SK-N-SH (cell line): ENCODE measurements around the gene MAML3. TPM values are rescaled to one million over a fixed set of nuclear protein-coding genes. Genes with fewer than 3 reads are reported as not detected.
A peak's percentile ranks its signal among the peaks of the same experiment; 100 is the strongest.

Experiments used
- CTCF ChIA-PET: fragments of 300-600, 350-600 bp; formaldehyde crosslinking; extraction: SDS; loops from one replicate; lab custom pipeline; 2021; lab: Yijun Ruan, JAX
- POLR2A ChIA-PET: fragments of 350-600 bp; sonication (Branson Sonifier 250); formaldehyde crosslinking; extraction: SDS; loops from one replicate; lab custom pipeline; 2020; ENCODE audit warnings: antibody characterized with exemption, inconsistent platforms; lab: Yijun Ruan, JAX
- DNase-seq: peaks from one replicate; pipeline ENCODE4 v3.0.0; 2012
- H2AFZ ChIP-seq: fragments of 200-600 bp; sonication (generic); 2 replicates; pipeline ENCODE4 v1.8.1; 2016; ENCODE audit warnings: antibody characterized with exemption, mild to moderate bottlenecking, low read depth
- H3F3A ChIP-seq: fragments of 200-600 bp; sonication (generic); replicated peaks from 2 replicates; pipeline ENCODE3; 2016; ENCODE audit warnings: antibody characterized with exemption, mild to moderate bottlenecking; ENCODE audit not compliant: insufficient read depth
- H3K27ac ChIP-seq, 2 experiments: fragments of 200-500 bp in 1 of 2; fragments of 200-600 bp in 1 of 2; sonication (Bioruptor generic) in 1 of 2; sonication (generic), shearing (Covaris generic) in 1 of 2; 2 replicates each; pipeline versions ENCODE4 v1.5.1 to v1.6.1; 2014 to 2016; ENCODE audit warnings: low read depth in 2 of 2, inconsistent platforms in 1 of 2, low read length in 1 of 2, mild to moderate bottlenecking in 1 of 2, mixed read lengths in 1 of 2
- H3K27me3 ChIP-seq: fragments of 200-600 bp; sonication (generic), shearing (Covaris generic); 2 replicates; pipeline ENCODE4 v1.6.1; 2016; ENCODE audit warnings: mixed run types; ENCODE audit not compliant: insufficient read depth
- H3K36me3 ChIP-seq, 2 experiments: fragments of 200-500 bp in 1 of 2; fragments of 200-600 bp in 1 of 2; sonication (Bioruptor generic) in 1 of 2; sonication (generic) in 1 of 2; replicated peaks in 1 of 2; 2 replicates each; pipeline versions ENCODE3 to v1.5.1; 2014 to 2016; ENCODE audit warnings: low read length in 1 of 2, mild to moderate bottlenecking in 1 of 2; ENCODE audit not compliant: insufficient read depth in 2 of 2, control insufficient read depth in 1 of 2
- H3K4me1 ChIP-seq, 2 experiments: fragments of 200-500 bp in 1 of 2; fragments of 200-600 bp in 1 of 2; sonication (Bioruptor generic) in 1 of 2; sonication (generic), shearing (Covaris generic) in 1 of 2; 2 replicates each; pipeline versions ENCODE4 v1.5.1 to v1.6.1; 2014 to 2016; ENCODE audit warnings: low read depth in 1 of 2, low read length in 1 of 2, mixed run types in 1 of 2; ENCODE audit not compliant: insufficient read depth in 2 of 2, control insufficient read depth in 1 of 2
- H3K4me2 ChIP-seq: fragments of 200-600 bp; sonication (generic), shearing (Covaris generic); 2 replicates; pipeline ENCODE4 v1.6.1; 2017; ENCODE audit warnings: mixed run types
- H3K4me3 ChIP-seq, 2 experiments: fragments of 200-500 bp in 1 of 2; fragments of 200-600 bp in 1 of 2; sonication (Bioruptor generic) in 1 of 2; sonication (generic), shearing (Covaris generic) in 1 of 2; 2 replicates each; pipeline versions ENCODE4 v1.5.1 to v1.8.1; 2014 to 2016; ENCODE audit warnings: low read depth in 2 of 2, inconsistent platforms in 1 of 2, low read length in 1 of 2, mild to moderate bottlenecking in 1 of 2, mixed read lengths in 1 of 2, moderate library complexity in 1 of 2
- H3K79me2 ChIP-seq: fragments of 200-600 bp; sonication (generic); 2 replicates; pipeline ENCODE4 v1.8.1; 2017; ENCODE audit warnings: mild to moderate bottlenecking; ENCODE audit not compliant: insufficient read depth
- H3K9ac ChIP-seq: fragments of 200-600 bp; sonication (generic); 2 replicates; pipeline ENCODE4 v1.6.1; 2017; ENCODE audit warnings: mixed run types
- H3K9me2 ChIP-seq: fragments of 200-600 bp; sonication (generic); 2 replicates; pipeline ENCODE4 v1.6.1; 2017; ENCODE audit warnings: mixed run types
- H3K9me3 ChIP-seq: fragments of 200-600 bp; sonication (generic); 2 replicates; pipeline ENCODE4 v1.6.1; 2017; ENCODE audit warnings: mixed run types, mild to moderate bottlenecking, moderate library complexity
- H4K20me1 ChIP-seq: fragments of 200-600 bp; sonication (generic); 2 replicates; pipeline ENCODE4 v1.6.1; 2017; ENCODE audit warnings: mild to moderate bottlenecking, mixed run types; ENCODE audit not compliant: insufficient read depth
- CHD2 ChIP-seq: fragments of 150-350 bp; IDR thresholded peaks from 2 replicates; pipeline ENCODE4 v1.6.1; 2018; ENCODE audit warnings: low read length; ENCODE audit not compliant: partially characterized antibody
- FOSL2 ChIP-seq: IDR thresholded peaks from 2 replicates; pipeline ENCODE4 v1.4.0; 2012; ENCODE audit warnings: low read depth, mild to moderate bottlenecking, moderate library complexity, borderline replicate concordance
- FOXJ3 ChIP-seq: sonication (generic); formaldehyde crosslinking; IDR thresholded peaks from 2 replicates; pipeline ENCODE4 v1.5.1; 2020; ENCODE audit warnings: mild to moderate bottlenecking, missing genetic modification reagents
- GABPA ChIP-seq: IDR thresholded peaks from 2 replicates; pipeline ENCODE4 v1.4.0; 2012; ENCODE audit warnings: low read depth, mild to moderate bottlenecking
- JUND ChIP-seq: IDR thresholded peaks from 2 replicates; pipeline ENCODE4 v1.4.0; 2012
- MAX ChIP-seq: IDR thresholded peaks from 2 replicates; pipeline ENCODE4 v1.4.0; 2012; ENCODE audit warnings: low read depth
- MXI1 ChIP-seq: IDR thresholded peaks from 2 replicates; pipeline ENCODE4 v1.6.1; 2012; ENCODE audit warnings: mild to moderate bottlenecking, low read depth, low read length, improper control_type of control experiment
- NFIC ChIP-seq: IDR thresholded peaks from 2 replicates; pipeline ENCODE4 v1.4.0; 2012; ENCODE audit warnings: borderline replicate concordance
- NRF1 ChIP-seq: IDR thresholded peaks from 2 replicates; pipeline ENCODE4 v1.6.1; 2012; ENCODE audit warnings: low read depth, mild to moderate bottlenecking, low read length
- PBX3 ChIP-seq: IDR thresholded peaks from 2 replicates; pipeline ENCODE4; 2012
- POLR2AphosphoS5 ChIP-seq: IDR thresholded peaks from 2 replicates; pipeline ENCODE4 v1.6.1; 2012; ENCODE audit warnings: low read depth, low read length
- RAD21 ChIP-seq: IDR thresholded peaks from 2 replicates; pipeline ENCODE4 v1.6.1; 2012; ENCODE audit warnings: mild to moderate bottlenecking, low read length
- RCOR1 ChIP-seq: fragments of 150-350 bp; IDR thresholded peaks from 2 replicates; pipeline ENCODE4 v1.6.1; 2017; ENCODE audit warnings: antibody characterized with exemption, low read length
- RFX5 ChIP-seq: IDR thresholded peaks from 2 replicates; pipeline ENCODE4 v1.6.1; 2012; ENCODE audit warnings: mild to moderate bottlenecking, improper control_type of control experiment, low read length
- RXRA ChIP-seq: IDR thresholded peaks from 2 replicates; pipeline ENCODE4 v1.4.0; 2012; ENCODE audit warnings: low read depth, mild to moderate bottlenecking, borderline replicate concordance
- SIN3A ChIP-seq: IDR thresholded peaks from 2 replicates; pipeline ENCODE4 v1.6.1; 2012; ENCODE audit warnings: low read depth, mild to moderate bottlenecking, low read length, moderate library complexity, borderline replicate concordance
- SMC3 ChIP-seq: IDR thresholded peaks from 2 replicates; pipeline ENCODE4 v1.6.1; 2012; ENCODE audit warnings: low read depth, low read length, improper control_type of control experiment
- TAF1 ChIP-seq: IDR thresholded peaks from 2 replicates; pipeline ENCODE4 v1.6.1; 2012; ENCODE audit warnings: low read depth, mild to moderate bottlenecking, low read length, moderate library complexity, borderline replicate concordance
- TCF12 ChIP-seq: IDR thresholded peaks from 2 replicates; pipeline ENCODE4 v1.4.0; 2012
- USF1 ChIP-seq: IDR thresholded peaks from 2 replicates; pipeline ENCODE4 v1.4.0; 2012; ENCODE audit warnings: low read depth, borderline replicate concordance
- YY1 ChIP-seq: IDR thresholded peaks from 2 replicates; pipeline ENCODE4 v1.4.0; 2012; ENCODE audit warnings: low read depth, mild to moderate bottlenecking
- ZBTB33 ChIP-seq: IDR thresholded peaks from 2 replicates; pipeline ENCODE4 v1.4.0; 2012; ENCODE audit warnings: low read depth, borderline replicate concordance
- WGBS: methylation state at CpG from one replicate; pipeline ENCODE4 v1.1.6; 2017; ENCODE audit warnings: low lambda C conversion rate; 5-methylcytosine and 5-hydroxymethylcytosine counted together
- polyA plus RNA-seq, 3 experiments: library from polyadenylated mRNA; depleted of rRNA; stranded (reverse); fragments of >200 nt; gene quantifications; 2 replicates each; pipeline ENCODE4 v1.2.3, GENCODE V29; 2012
- TF ChIP-seq, protein P1 (sequence below): fragments of 150-350 bp; IDR thresholded peaks from 2 replicates; pipeline ENCODE4 v1.6.1; 2017; ENCODE audit warnings: antibody characterized with exemption, low read length, low read depth, borderline replicate concordance

The MAML3 gene
- polyA plus RNA-seq, 1 of the 3 experiments (the other 2 are of a cell fraction), result 5.3 TPM

DNA sequence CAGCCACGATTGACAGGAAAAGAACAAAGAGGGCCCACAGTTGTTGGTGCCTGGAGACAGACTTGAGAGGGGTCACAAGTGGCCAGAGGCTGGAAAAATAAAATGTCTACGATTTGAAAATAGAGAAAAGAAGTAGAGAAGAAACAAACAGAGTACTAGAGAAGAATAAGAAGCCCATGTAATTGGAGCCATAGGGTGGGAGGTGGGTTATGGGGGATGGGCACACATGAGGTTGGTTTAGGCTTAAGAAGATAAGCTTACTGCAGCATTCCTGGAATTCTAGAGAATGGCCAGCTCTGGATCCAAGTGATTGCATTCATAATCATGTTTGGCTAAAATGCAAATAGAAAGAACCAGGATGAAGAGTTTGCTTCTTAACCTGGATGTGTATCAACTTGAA lies 210.7 kb downstream of the MAML3 start:
- no peaks in the 10 kb centered on the region; the same call in 1 of the 2 replicates for H3K79me2 ChIP-seq
- WGBS, result 20% methylated on average over 2 of the region's 2 CpGs
- H3K27me3 ChIP-seq, result no peaks in the 10 kb centered on the region
- ChIA-PET POLR2A (interaction anchor here (1.5 to 3.0 kb wide), 4 partner anchors 9 to 106 kb away, joined by 3 to 14 read pairs (median 6); no protein-coding TSS in a partner anchor), CTCF (interaction anchor here (1.1 to 2.2 kb wide), 3 partner anchors 209 to 383 kb away, joined by 3 to 6 read pairs (median 3); no protein-coding TSS in a partner anchor)
- peaks cover 11% of the 10 kb centered on the region for H3F3A ChIP-seq
- no peaks in the 10 kb centered on the region for H3K9me3 ChIP-seq
- H3K36me3 ChIP-seq, result no peaks in the 10 kb centered on the region
- no peak overlapping the region for H3K4me3 ChIP-seq
- no peak for DNase-seq
- H3K4me2 ChIP-seq, result no peak overlapping the region
- H4K20me1 ChIP-seq, result no peaks in the 10 kb centered on the region
- H3K9me2 ChIP-seq, result no peaks in the 10 kb centered on the region
- TF ChIP-seq NFIC (no peak), CHD2 (peak; percentile 33)
- TF ChIP-seq, all 33 proteins: peak for 1
- Histone ChIP-seq H3K9ac (no peak overlapping the region), H3K27ac (peak overlapping the region; percentile 19 to 100; a peak in 3 of 4 replicates), H3K4me1 (peaks cover 5 to 31% of the 10 kb centered on the region in 2 experiments; a peak in 3 of 4 replicates), H2AFZ (no peak overlapping the region)

GRCh38 chr4:139942241-139942640 lies 211.7 kb downstream of the MAML3 start:
- no peak overlapping the region for H2AFZ ChIP-seq
- H3K9me2 ChIP-seq, result no peaks in the 10 kb centered on the region
- peak; percentile 68 for DNase-seq
- no peak overlapping the region for H3K4me2 ChIP-seq
- no peaks in the 10 kb centered on the region; the same call in 1 of the 2 replicates for H3K79me2 ChIP-seq
- H3K9me3 ChIP-seq, result no peaks in the 10 kb centered on the region
- H3K9ac ChIP-seq, result no peak overlapping the region
- no peaks in the 10 kb centered on the region for H3K36me3 ChIP-seq
- CTCF ChIA-PET, result interaction anchor here (1.1 to 2.2 kb wide), 3 partner anchors 73 to 384 kb away, joined by 3 to 6 read pairs (median 4); no protein-coding TSS in a partner anchor
- peak overlapping the region; percentile 19 to 100; a peak in 3 of 4 replicates for H3K27ac ChIP-seq
- no peaks in the 10 kb centered on the region for H3K27me3 ChIP-seq
- H3F3A ChIP-seq, result peaks cover 7% of the 10 kb centered on the region
- H3K4me1 ChIP-seq, result peaks cover 5 to 30% of the 10 kb centered on the region in 2 experiments; a peak in 3 of 4 replicates
- 37% methylated on average over 3 of the region's 3 CpGs for WGBS
- no peak overlapping the region for H3K4me3 ChIP-seq
- H4K20me1 ChIP-seq, result no peaks in the 10 kb centered on the region
- POLR2A ChIA-PET, result interaction anchor here (0.9 to 3.0 kb wide), 10 partner anchors 8 to 296 kb away, joined by 3 to 14 read pairs (median 4); no protein-coding TSS in a partner anchor
- TF ChIP-seq ZBTB33 (no peak), NFIC (no peak), MXI1 (peak; percentile 91), USF1 (no peak), TCF12 (peak; percentile 77), SIN3A (no peak), GABPA (no peak), CHD2 (peak; percentile 80), RXRA (no peak), RAD21 (peak; percentile 57), SMC3 (peak; percentile 21; the same call in 1 of the 2 replicates), PBX3 (peak; percentile 57), RCOR1 (peak; percentile 93), RFX5 (no peak), TAF1 (no peak), FOSL2 (no peak), POLR2AphosphoS5 (peak; percentile 43; the same call in 1 of the 2 replicates), JUND (no peak), FOXJ3 (CRISPR knock-in tag) (peak; percentile 94), NRF1 (no peak), MAX (no peak), YY1 (no peak)
- TF ChIP-seq, protein P1, sequence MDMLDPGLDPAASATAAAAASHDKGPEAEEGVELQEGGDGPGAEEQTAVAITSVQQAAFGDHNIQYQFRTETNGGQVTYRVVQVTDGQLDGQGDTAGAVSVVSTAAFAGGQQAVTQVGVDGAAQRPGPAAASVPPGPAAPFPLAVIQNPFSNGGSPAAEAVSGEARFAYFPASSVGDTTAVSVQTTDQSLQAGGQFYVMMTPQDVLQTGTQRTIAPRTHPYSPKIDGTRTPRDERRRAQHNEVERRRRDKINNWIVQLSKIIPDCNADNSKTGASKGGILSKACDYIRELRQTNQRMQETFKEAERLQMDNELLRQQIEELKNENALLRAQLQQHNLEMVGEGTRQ, result no peak
